ENCODE measurements around the gene RHOU.

- TF ChIP-seq CTCF (IDR thresholded peaks at IDR 0.05; ENCODE audit: extremely low read depth in 1 of 2, insufficient read depth in 1 of 2, low read depth in 1 of 2, low read length in 2 of 2) (no peak), EZH2 (IDR thresholded peaks at IDR 0.05; ENCODE audit: borderline replicate concordance, low read depth, low read length, severe bottlenecking) (no peak), POLR2A (IDR thresholded peaks at IDR 0.05; ENCODE audit: low read depth, low read length) (no peak), POLR2AphosphoS5 (IDR thresholded peaks at IDR 0.05; ENCODE audit: insufficient read depth, low read depth, low read length) (no peak), MYC (IDR thresholded peaks at IDR 0.05; ENCODE audit: low read depth, low read length) (no peak), JUN (IDR thresholded peaks at IDR 0.05; ENCODE audit: borderline replicate concordance, insufficient read depth, insufficient read length, low read depth) (no peak), MAX (IDR thresholded peaks at IDR 0.05; ENCODE audit: insufficient read depth, insufficient read length) (no peak), GATA2 (IDR thresholded peaks at IDR 0.05; ENCODE audit: insufficient read depth, insufficient read length, low read depth, low read length) (no peak)
These were observed 57.3 kb downstream of the RHOU start for GRCh38 chr1:228792601-228793000.

Measured in endothelial cell of umbilical vein (primary cell).